GM21717 (cell line): Measurements from ENCODE around the gene DUOXA1.
"Not testable (repeated sequence)": the region's sequence is repeated elsewhere in the genome, so short reads cannot be mapped to it uniquely, and the experiment has no call there.

Experiments
- ATAC-seq: cut with Tn5 transposase; IDR thresholded peaks from one replicate; pipeline ENCODE4 v1.9.1; 2021; ENCODE audit warnings: mild to moderate bottlenecking, moderate library complexity; ENCODE audit not compliant: unreplicated experiment

Gene DUOXA1

DNA sequence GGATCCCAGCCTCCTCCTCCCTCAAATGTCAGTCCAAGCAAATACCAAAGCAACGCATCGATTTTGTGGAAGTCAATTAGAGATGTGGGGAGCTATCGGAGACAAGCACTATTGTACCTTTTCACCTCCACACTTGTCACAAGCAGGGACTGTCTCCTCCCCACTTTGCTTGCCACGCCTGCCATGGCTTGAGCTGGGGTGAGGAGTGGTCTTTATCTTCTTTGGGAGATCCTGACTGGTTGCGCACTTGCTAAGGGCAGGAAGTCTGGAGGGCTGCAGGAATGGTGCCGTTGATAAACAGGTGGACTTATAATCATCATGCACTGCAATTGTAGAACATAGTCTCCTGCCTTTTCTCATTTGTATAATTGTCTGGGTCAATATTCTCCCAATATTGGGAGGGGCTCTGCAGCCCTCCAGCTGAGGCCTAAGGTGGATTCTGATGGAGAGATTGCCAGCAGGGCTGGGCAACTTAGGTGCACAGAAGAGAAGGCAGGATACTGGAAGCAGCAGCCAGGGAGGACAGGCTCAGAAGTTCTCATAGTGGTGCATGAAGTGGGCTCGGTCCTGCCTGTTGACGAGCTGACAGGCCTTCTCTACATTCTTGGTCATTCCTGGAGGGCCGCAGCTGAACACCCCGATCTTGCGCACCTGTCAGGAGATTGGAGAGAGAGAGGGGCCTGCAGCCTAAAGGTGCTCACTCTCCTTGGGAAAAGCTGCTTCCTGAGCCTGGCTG is 35.9 kb downstream of the DUOXA1 start:
- ATAC-seq: no peak

DNA sequence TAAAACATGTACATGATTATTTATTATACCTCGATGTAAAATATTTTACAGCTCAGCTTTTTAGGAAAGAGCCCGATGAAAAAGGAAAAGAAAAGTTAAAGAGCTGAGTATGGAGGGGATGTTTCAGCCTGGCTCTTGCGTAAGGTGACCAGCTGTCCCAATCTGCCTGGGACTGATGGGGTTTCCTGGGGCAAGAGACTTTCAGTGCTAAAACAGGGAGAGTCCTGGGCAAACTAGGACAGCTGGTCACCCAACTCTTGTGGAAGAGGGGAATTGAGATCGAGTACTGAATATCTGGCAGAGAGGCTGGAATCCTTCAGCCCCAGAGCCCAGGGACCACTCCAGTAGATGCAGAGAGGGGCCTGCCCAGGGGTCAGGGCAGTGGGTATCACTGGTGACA is 36.7 kb downstream of the DUOXA1 start:
- ATAC-seq: no peak

DNA sequence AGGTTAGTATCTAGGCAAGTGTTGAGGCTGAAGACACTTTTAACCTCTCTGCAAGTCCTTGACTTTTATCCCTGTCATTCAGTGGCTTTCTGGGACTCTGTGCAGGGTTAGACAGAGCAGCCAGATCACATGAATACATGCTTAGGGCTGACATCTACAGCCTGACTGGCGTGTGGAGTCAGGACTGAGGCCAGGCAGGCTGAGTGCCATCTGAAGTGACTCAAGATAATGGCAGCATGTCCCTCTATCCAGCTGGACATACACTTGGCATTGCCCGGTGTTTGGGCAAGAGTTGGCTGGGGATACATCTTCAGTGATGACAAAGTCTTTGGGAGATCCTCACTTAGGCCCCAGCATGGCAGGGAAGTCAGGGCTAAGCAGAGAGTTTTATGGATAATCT is 38.1 kb downstream of the DUOXA1 start:
- no peak for ATAC-seq

DNA sequence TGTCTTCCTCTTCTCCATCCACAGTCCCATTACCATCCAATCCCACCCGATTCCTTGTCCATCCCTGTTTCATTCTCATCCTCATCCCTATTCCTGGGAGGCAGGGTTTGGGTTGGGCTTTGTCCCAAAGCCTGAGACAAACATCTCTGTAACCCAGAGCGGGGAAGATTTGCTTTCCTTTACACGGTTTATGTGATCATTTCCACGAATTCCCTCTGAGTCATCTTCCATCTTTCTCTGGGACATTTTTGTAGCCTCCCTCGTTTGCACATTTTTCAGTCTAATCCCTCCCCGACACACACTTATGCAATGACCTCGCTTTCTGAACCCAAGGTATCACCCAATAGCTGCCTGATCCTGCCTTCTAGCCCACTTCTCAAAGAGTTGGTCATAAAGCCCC is 38.5 kb downstream of the DUOXA1 start:
- no peak for ATAC-seq

DNA sequence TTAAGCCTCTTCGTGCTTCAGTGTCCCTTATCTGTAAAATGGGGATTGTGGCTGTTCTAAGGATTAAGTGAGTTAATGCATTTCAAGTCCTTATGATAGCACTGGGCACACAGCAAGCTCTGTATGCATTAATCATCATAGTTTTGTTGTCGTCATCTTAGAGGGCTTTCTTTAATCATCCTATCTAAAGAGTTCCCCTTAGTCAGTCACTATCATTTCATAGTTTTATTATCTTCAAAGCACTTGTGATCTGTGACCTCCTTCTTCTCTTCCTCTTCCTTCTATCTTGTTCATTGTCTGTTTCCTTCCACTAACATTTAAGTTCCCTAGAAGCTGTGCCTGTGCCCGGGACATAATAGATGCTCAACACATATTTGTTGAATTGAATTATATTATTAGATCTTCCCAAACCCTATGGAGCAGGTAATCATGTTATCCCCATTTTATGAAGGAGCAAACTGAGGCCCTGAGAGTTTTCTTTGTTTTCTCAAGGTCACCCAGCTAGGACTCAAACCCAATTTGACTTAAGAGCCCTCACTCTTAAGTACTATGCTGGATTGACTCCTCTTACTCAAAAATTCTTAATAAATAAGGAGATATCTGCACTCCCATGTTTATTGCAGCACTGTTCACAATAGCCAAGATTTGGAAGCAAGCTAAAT is 39.8 kb downstream of the DUOXA1 start:
- no peak for ATAC-seq

DNA sequence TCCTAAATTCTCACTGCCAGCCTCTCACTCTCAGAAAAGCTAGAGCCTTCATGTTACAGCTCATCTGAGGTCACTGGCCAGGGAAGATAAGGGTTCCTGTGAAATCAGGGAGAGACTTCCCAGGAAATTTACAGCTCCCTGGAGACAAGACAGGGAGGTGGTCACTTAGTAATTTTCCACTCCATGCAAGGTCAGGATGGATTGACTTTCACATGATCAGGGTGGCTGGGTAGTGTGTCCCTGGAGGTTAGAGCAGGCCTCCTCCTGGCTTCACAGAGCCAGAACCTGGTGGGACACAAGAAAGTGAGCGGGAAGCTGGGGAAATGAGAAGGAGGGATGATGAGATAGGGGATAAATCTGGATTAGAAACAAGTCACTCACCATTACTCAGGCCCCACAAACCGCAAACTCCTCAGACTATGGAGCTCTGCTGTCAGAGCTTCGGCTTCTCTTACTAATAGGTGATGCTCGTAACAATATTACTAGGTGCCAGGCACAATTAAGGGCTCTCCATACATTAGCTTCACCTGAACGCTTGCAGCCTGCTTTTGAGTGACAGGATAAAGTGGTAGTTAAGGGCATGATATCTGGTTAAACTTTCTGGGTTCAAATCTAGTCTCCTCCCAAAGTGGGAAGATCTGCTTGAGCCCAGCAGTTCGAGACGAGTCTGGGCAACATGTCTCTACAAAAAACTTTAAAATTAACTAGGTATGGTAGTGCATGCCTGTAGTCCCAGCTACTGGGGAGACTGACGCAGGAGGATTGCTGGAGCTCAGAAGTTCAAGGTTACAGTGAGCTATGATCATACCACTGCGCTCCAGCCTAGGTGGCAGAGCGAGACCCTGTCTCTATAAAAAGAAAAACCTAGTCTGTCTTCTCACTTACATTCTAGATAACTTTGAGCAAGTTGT is 40.6 kb downstream of the DUOXA1 start:
- no peak for ATAC-seq

DNA sequence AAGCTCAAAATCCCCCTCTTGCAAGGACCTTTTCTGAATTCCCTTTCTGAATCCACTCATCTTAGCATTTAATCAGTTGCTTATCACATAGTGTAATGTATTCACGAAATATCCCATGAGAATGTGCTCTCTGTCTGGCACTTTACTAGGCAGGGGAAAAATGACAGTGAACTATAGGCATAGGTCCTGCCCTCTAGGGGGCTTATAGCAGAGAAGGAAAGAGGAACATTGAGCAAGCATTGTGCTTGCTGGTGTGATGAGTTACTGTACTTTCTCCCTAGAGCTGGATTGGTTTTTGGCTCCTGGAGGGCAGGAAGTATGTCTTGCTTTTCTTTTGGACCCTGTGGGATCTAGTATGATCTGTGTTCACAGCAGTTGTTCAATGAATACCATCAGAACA is 42.2 kb downstream of the DUOXA1 start:
- no peak for ATAC-seq

DNA sequence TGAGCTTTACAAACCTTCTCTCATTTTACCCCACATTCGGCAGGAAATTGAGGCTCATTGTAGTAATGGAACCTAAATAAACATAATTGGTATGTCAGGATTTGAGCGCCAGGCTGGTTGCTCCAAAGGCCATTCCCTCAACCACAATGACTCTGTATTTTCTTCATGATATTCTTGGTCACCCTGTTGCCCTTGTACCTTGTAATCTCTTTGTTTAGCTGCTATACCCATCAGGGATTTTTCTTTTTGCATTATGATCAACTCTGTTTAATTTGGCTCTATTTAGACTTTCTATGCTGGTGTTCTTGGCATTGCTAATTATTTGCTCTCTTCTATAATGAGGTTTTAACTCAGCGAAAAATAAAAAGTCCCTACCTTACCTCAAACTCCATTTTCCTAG is 45.5 kb downstream of the DUOXA1 start:
- ATAC-seq: no peak

DNA sequence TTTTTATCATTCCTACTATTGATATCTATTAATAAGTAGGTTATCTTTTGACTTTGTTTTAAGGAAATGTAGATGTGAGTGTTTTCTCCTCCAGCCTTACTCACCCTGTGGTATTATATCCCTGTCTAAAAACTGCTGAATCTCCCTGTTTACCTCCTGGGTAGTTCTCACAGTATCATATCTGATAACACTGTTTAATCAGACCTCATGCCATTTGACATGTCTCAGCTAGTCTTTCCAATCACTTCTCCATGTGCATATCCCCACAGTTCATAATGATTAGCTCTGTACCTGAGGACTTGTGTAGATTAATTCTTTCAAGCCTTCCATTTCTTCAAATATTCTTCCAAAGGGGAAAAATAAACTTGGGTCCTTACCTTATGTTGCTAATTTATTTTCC is 46.5 kb downstream of the DUOXA1 start:
- ATAC-seq: no peak

DNA sequence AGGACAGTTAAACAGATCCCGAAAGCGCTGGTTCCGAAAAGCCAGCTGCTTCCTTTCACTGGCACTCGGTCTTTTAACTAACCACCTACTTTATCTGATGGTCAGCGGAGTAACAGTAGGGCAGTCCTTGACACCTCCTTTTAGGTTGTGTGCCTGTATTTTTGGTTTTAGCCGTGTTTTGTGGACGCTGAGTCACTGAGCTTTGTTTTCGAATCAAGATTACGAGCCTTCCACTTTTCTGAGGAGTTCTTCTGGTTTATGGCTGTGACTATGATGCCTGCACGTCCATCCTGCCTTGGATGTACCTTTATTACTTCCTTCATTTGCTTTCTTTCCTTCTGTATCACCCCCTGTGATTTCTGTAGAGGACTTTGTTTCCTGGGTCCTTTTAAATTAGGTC is 47.3 kb downstream of the DUOXA1 start:
- ATAC-seq: not testable (repeated sequence)

DNA sequence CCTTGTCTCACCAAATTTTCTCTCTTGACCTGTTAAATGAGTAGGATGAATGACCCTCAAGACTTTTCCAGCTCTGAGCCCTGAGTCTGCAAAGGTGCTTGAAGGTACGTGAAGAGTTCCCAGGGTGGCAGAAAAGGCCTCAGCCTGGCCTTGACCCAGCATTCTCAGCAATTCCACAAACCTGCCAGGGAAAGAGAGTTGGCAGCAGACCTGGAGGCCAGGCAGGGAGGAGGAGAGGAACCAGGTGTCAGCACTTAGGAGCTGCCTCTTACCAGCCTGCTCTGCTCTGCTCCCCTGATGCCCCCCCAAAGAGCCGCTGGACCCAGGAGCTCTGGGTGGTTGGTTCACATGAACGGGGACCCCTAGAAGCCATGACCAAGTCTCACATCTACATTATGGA is 49.1 kb downstream of the DUOXA1 start:
- not testable (repeated sequence) for ATAC-seq

DNA sequence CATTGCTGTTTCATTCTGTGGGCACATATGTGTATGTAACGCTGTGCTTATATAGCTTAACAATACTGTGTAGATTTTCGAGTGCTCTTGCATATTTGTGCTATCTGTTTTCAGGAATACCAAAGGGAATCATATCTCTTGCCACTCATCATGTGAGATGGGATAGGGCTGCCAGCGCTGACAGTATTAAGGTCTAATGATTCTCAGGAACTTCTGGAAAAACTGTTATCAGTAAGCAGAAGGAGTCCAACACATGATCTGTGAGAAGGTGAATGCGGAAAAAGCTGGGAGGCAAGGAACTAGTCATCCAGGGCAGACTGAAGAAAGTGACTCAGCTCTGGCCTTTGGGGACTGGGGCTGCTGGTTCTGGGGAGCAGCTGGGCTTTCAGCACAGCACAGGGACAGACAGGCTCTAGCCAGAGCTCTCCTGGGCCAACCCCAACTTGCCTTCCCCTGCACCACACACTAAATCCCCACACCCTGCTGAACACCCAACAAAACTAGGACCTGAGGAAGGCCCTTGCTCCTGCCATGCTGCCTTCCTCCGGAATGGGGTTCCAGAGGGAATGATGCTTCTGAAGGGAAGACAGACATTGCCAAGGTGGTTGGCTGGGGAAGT is 49.9 kb downstream of the DUOXA1 start:
- ATAC-seq: not testable (repeated sequence)

DNA sequence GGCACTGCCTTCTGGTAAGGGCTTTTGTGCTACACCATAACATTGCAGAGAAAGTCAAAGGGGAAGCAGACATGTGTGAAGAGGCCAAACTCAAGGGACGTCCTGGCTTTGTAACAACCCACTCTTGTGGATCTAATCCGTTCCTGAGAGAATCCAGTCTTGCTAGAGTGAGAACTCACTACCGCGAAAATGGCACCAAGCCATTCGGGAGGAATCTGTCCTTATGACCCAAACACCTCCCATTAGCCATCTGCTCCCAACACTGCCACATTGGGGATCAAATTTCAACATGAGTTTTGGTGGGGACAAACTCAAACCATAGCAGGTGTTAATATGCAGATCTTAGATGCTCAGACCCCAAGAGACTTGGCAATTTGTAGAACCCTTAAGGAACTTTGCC is 50.5 kb downstream of the DUOXA1 start:
- ATAC-seq: not testable (repeated sequence)

DNA sequence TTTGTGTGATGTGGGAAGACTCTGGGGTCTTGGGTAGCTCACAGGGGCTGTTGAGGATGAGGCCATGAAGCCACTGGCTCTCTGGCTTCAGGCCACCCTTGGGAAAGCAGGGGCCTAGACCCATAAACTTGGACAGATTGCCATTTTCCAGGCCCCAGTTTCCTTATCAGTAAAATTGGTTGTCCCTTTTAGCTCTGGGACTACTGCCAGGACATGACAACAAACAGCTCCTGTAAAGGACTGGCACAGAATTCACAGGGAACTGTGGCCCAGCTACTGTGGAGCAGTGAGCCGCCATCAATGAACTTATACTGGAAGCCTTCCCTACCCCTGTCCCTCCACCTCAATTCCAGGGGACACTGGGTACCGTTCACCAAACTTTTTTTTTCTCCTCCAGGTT is 52.3 kb downstream of the DUOXA1 start:
- ATAC-seq: not testable (repeated sequence)

DNA sequence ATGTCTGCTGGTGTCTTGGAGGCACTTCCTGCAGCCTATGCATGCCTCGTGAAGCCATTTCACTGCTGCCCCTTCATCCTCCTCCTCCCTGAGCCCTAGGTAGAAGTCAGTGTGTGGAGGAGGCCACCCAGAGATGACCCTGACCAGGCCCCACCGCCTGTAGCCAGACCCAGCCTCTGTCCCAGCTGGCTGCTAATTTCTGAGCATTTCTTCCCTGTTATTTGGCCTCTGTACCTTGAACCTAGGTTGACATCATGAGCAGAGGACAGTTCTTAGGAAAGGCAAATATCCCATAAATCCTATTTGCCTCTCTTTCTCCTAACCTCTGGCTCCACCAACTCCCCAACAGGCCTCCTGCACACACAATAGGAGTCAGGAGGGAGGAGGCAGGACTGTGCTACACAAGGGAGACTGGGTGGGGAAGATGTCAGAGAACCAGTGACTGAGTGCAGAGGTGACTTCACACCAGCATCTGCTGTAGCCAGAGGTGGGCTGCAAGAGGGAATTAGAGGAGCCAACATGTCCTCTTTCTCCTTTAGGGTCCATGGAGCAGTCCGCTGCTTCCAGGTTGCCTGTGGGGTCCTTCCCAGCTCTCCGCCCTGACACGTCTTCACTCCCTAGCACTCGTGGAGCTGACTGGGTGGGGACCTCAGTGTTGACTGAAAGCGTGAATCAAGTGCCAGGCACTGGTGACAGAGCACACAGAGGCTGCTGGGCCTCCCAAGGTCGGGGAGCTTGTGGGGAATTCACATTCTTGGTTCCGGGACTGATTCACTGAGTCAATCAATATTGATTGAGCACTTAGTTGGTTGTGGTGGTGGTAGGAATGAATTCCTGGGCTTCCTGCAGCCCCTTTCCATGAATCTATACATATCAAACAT is 54.0 kb downstream of the DUOXA1 start:
- not testable (repeated sequence) for ATAC-seq

DNA sequence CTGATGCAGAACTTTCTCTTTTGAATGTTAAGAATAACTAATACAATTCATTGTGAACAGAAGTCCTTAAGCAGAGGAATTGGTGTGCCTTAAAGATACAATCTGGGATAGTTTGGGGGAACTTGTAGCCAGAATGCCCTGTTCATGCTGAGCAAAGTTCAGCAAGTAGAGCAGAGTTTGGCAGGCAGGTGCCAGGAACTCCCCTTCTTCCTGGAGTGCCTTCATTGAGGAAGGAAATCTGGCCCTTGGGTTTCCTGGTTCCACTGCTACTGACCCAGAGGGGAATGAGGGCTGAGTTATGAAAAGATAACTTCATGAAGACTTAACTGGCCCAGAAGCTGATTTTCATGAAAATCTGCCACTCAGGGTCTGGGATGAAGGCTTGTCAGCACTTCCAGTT is 56.1 kb downstream of the DUOXA1 start:
- not testable (repeated sequence) for ATAC-seq

DNA sequence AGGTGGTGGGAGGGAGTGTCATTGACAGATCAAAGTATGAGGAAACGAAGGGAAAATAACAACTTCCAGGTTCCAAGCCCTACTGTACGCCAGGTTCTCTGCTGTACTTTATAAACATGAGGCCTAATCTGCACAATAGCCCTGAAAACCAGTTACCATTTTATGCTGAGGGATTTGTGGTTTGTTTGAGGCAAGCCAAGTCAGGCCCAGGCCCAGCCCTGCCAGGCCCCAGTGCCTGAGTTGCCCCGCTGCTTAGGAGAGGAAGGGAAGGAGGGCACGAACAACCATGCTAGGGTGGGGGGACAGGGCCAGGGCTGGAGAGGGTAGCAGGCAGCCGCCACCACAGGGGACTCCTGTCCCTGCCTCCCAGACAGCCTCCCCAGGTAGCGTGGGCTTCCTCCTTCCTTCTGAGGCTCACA is 59.7 kb downstream of the DUOXA1 start:
- ATAC-seq: not testable (repeated sequence)
